HCT116 (cell line): ENCODE data around the gene SERPINI1. TPM values are rescaled to one million over a fixed set of nuclear protein-coding genes. Genes with fewer than 3 reads are reported as not detected.

ENCODE experiments used
- ATAC-seq: fragments of 200-7000 bp; cut with Tn5 transposase; 2 replicates; pipeline ENCODE4 v1.9.1; 2020; ENCODE audit warnings: mild to moderate bottlenecking, moderate library complexity
- BruUV-seq: library from RNA; stranded (reverse); fragments of 400-500 nt; replicated peaks from 2 replicates; lab custom pipeline; 2021; lab: Mats Ljungman, UMichigan
- CTCF ChIA-PET: fragments of 300-600 bp; sonication (Branson Sonifier 250); formaldehyde crosslinking; loops from one replicate; lab custom pipeline; 2021; ENCODE audit warnings: antibody characterized with exemption; lab: Charles Lee
- POLR2A ChIA-PET: fragments of 300-600, 350-600 bp; sonication (Branson Sonifier 250); formaldehyde crosslinking; loops from one replicate; lab custom pipeline; 2021; ENCODE audit warnings: antibody characterized with exemption; lab: Charles Lee
- RAD21 ChIA-PET, 2 experiments: fragments of 300-600 bp; sonication (Branson Sonifier 250); formaldehyde crosslinking; loops; one replicate each; lab custom pipeline; 2023; ENCODE audit warnings: low total read pairs in 2 of 2; ENCODE audit not compliant: uncharacterized antibody in 2 of 2, unreplicated experiment in 2 of 2, low non-redundant PET in 1 of 2; lab: Charles Lee
- DNase-seq: peaks from one replicate; pipeline ENCODE4 v3.0.0-alpha.2; 2010; ENCODE audit warnings: low read depth, low spot score
- H2AFZ ChIP-seq: fragments of 200-600 bp; shearing (Covaris generic), sonication (generic); 2 replicates; pipeline ENCODE4 v1.6.1; 2017; ENCODE audit warnings: low read depth, mixed run types, mixed read lengths, antibody characterized with exemption, low read length; ENCODE audit not compliant: poor library complexity, severe bottlenecking
- H3K27ac ChIP-seq: 2 replicates; pipeline ENCODE4 v1.5.1; 2012; ENCODE audit warnings: low read depth, low read length
- H3K27me3 ChIP-seq: fragments of 200-600 bp; sonication (generic); 2 replicates; pipeline ENCODE4 v1.6.1; 2016; ENCODE audit warnings: mixed run types, low read length, mixed read lengths; ENCODE audit not compliant: insufficient read depth
- H3K36me3 ChIP-seq, 2 experiments: fragments of 200-500 bp in 1 of 2; fragments of 200-600 bp in 1 of 2; sonication (Bioruptor generic) in 1 of 2; sonication (generic) in 1 of 2; 2 replicates each; pipeline versions ENCODE4 v1.5.1 to v1.6.1; 2014 to 2016; ENCODE audit warnings: low read length in 2 of 2, inconsistent platforms in 1 of 2, mixed read lengths in 1 of 2, mixed run types in 1 of 2; ENCODE audit not compliant: insufficient read depth in 2 of 2, control insufficient read depth in 1 of 2
- H3K4me1 ChIP-seq, 2 experiments: fragments of 200-600 bp in 1 of 2; sonication (generic) in 1 of 2; 2 replicates each; pipeline versions ENCODE4 v1.5.1 to v1.6.1; 2012 to 2017; ENCODE audit warnings: low read length in 2 of 2, inconsistent platforms in 1 of 2, mild to moderate bottlenecking in 1 of 2, mixed read lengths in 1 of 2, mixed run types in 1 of 2, moderate library complexity in 1 of 2; ENCODE audit not compliant: insufficient read depth in 2 of 2, control insufficient read depth in 1 of 2
- H3K4me2 ChIP-seq: fragments of 200-600 bp; sonication (generic); 2 replicates; pipeline ENCODE4 v1.6.1; 2017; ENCODE audit warnings: mixed run types, low read length, mixed read lengths
- H3K4me3 ChIP-seq, 2 experiments: fragments of 200-600 bp in 1 of 2; sonication (generic) in 1 of 2; replicated peaks in 1 of 2; 2 replicates each; pipeline ENCODE4 v1.5.1; 2011 to 2016; ENCODE audit warnings: low read length in 2 of 2, control low read depth in 1 of 2, low read depth in 1 of 2, mild to moderate bottlenecking in 1 of 2, mixed read lengths in 1 of 2, mixed run types in 1 of 2
- H3K79me2 ChIP-seq: fragments of 200-600 bp; sonication (generic); 2 replicates; pipeline ENCODE4 v1.6.1; 2017; ENCODE audit warnings: mild to moderate bottlenecking, mixed run types, low read length, moderate library complexity, mixed read lengths; ENCODE audit not compliant: insufficient read depth
- H3K9ac ChIP-seq: fragments of 200-600 bp; sonication (generic); 2 replicates; pipeline ENCODE4 v1.6.1; 2016; ENCODE audit warnings: low read length, mixed read lengths
- H3K9me2 ChIP-seq: fragments of 200-600 bp; sonication (generic), shearing (Covaris generic); 2 replicates; pipeline ENCODE4 v1.6.1; 2017; ENCODE audit warnings: mixed run types, mild to moderate bottlenecking, moderate library complexity; ENCODE audit not compliant: insufficient read depth
- H3K9me3 ChIP-seq, 2 experiments: fragments of 200-500 bp in 1 of 2; fragments of 200-600 bp in 1 of 2; sonication (Bioruptor generic) in 1 of 2; sonication (generic) in 1 of 2; 2 replicates each; pipeline ENCODE4 v1.6.1; 2014 to 2017; ENCODE audit warnings: low read length in 2 of 2, mixed read lengths in 2 of 2, inconsistent platforms in 1 of 2, low read depth in 1 of 2, mild to moderate bottlenecking in 1 of 2, mixed run types in 1 of 2, moderate library complexity in 1 of 2; ENCODE audit not compliant: control insufficient read depth in 1 of 2, insufficient read depth in 1 of 2
- H4K20me1 ChIP-seq: fragments of 200-600 bp; sonication (generic), shearing (Covaris generic); 2 replicates; pipeline ENCODE4 v1.6.1; 2017; ENCODE audit warnings: mixed run types, mild to moderate bottlenecking, moderate library complexity; ENCODE audit not compliant: insufficient read depth
- ATF3 ChIP-seq: IDR thresholded peaks from 2 replicates; pipeline ENCODE4 v1.6.1; 2012
- CBX3 ChIP-seq: IDR thresholded peaks from 2 replicates; pipeline ENCODE4 v1.6.1; 2012; ENCODE audit warnings: low read depth
- CEBPB ChIP-seq: IDR thresholded peaks from 2 replicates; pipeline ENCODE4 v1.6.1; 2012; ENCODE audit warnings: low read depth
- CTCF ChIP-seq, 3 experiments: fragments of 200-600 bp in 1 of 3; sonication (generic) in 1 of 3; IDR thresholded peaks in 2 of 3; conservative IDR thresholded peaks in 1 of 3; 2 replicates each; pipeline ENCODE4 v1.5.1; 2012 to 2017; ENCODE audit warnings: low read depth in 2 of 3, low read length in 2 of 3, antibody characterized with exemption in 1 of 3, borderline replicate concordance in 1 of 3, control low read depth in 1 of 3, mild to moderate bottlenecking in 1 of 3, mixed read lengths in 1 of 3, mixed run types in 1 of 3, moderate library complexity in 1 of 3; ENCODE audit not compliant: insufficient read depth in 1 of 3
- EGR1 ChIP-seq: IDR thresholded peaks from 2 replicates; pipeline ENCODE4 v1.6.1; 2012; ENCODE audit warnings: low read depth
- ELF1 ChIP-seq: IDR thresholded peaks from 2 replicates; pipeline ENCODE4 v1.6.1; 2012; ENCODE audit warnings: low read depth, borderline replicate concordance
- EZH2phosphoT487 ChIP-seq: fragments of 200-600 bp; IDR thresholded peaks from 2 replicates; pipeline ENCODE4 v1.6.1; 2018; ENCODE audit warnings: antibody characterized with exemption, borderline replicate concordance
- JUND ChIP-seq: IDR thresholded peaks from 2 replicates; pipeline ENCODE4 v1.6.1; 2012
- MAX ChIP-seq: IDR thresholded peaks from 2 replicates; pipeline ENCODE4 v1.6.1; 2012
- POLR2AphosphoS5 ChIP-seq: IDR thresholded peaks from 2 replicates; pipeline ENCODE4 v1.6.1; 2011; ENCODE audit warnings: mild to moderate bottlenecking, low read depth, low read length, moderate library complexity
- RAD21 ChIP-seq: IDR thresholded peaks from 2 replicates; pipeline ENCODE4 v1.6.1; 2012; ENCODE audit warnings: low read depth, mild to moderate bottlenecking
- SP1 ChIP-seq: IDR thresholded peaks from 2 replicates; pipeline ENCODE4 v1.6.1; 2012; ENCODE audit warnings: low read depth
- SRF ChIP-seq: IDR thresholded peaks from 2 replicates; pipeline ENCODE4 v1.6.1; 2012; ENCODE audit warnings: low read depth
- TCF7L2 ChIP-seq: IDR thresholded peaks from 2 replicates; pipeline ENCODE4 v1.7.0; 2011; ENCODE audit warnings: borderline replicate concordance, inconsistent platforms; ENCODE audit not compliant: insufficient read depth, insufficient read length; ENCODE audit errors: extremely low read depth
- YY1 ChIP-seq: IDR thresholded peaks from 2 replicates; pipeline ENCODE4 v1.6.1; 2011; ENCODE audit warnings: low read length, low read depth, moderate library complexity, mild to moderate bottlenecking; ENCODE audit not compliant: insufficient replicate concordance; ENCODE audit errors: extremely low read depth
- ZFX ChIP-seq: fragments of 450-650 bp; IDR thresholded peaks from 2 replicates; pipeline ENCODE4 v1.6.1; 2017
- ZNF274 ChIP-seq: fragments of 200-500 bp; sonication (Bioruptor generic); IDR thresholded peaks from 2 replicates; pipeline ENCODE4 v1.6.1; 2014; ENCODE audit warnings: mild to moderate bottlenecking, low read depth, low read length, inconsistent platforms
- intact Hi-C: fragments of 100-400 bp; cut with micrococcal nuclease; formaldehyde crosslinking; loops from 2 replicates; pipeline ENCODE4 v1.10.0; 2022
- total RNA-seq: library from RNA; stranded (reverse); gene quantifications from one replicate; pipeline ENCODE4 v1.2.1, GENCODE V29; 2021; ENCODE audit not compliant: unreplicated experiment
- TF ChIP-seq, protein P1 (sequence below): IDR thresholded peaks from 2 replicates; pipeline ENCODE4 v1.6.1; 2011; ENCODE audit warnings: mild to moderate bottlenecking, low read length, moderate library complexity; ENCODE audit not compliant: insufficient replicate concordance; ENCODE audit errors: extremely low read depth

SERPINI1 gene
- total RNA-seq, 1 experiment from 2014 or later: 6.5 TPM

GRCh38 chr3:167762296-167762695 is 26.8 kb downstream of the SERPINI1 start:
- no peaks in the 10 kb centered on the region for H3K79me2 ChIP-seq
- RAD21 ChIA-PET: no interaction called here
- no peaks in the 10 kb centered on the region for H3K9me2 ChIP-seq
- intact Hi-C loops: no loop called here
- no peak overlapping the region for H3K9ac ChIP-seq
- no peak overlapping the region for H3K4me3 ChIP-seq
- no peaks in the 10 kb centered on the region for H4K20me1 ChIP-seq
- no peak for TF ChIP-seq MAX
- TF ChIP-seq JUND: no peak
- no peak for TF ChIP-seq ZNF274
- TF ChIP-seq SRF: no peak
- TF ChIP-seq CEBPB: no peak
- TF ChIP-seq, protein P1, sequence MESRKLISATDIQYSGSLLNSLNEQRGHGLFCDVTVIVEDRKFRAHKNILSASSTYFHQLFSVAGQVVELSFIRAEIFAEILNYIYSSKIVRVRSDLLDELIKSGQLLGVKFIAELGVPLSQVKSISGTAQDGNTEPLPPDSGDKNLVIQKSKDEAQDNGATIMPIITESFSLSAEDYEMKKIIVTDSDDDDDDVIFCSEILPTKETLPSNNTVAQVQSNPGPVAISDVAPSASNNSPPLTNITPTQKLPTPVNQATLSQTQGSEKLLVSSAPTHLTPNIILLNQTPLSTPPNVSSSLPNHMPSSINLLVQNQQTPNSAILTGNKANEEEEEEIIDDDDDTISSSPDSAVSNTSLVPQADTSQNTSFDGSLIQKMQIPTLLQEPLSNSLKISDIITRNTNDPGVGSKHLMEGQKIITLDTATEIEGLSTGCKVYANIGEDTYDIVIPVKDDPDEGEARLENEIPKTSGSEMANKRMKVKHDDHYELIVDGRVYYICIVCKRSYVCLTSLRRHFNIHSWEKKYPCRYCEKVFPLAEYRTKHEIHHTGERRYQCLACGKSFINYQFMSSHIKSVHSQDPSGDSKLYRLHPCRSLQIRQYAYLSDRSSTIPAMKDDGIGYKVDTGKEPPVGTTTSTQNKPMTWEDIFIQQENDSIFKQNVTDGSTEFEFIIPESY: no peak
- TF ChIP-seq ZFX: no peak
- no peak for TF ChIP-seq POLR2AphosphoS5
- no peak for TF ChIP-seq EGR1
- no peak for TF ChIP-seq CTCF (IDR thresholded peaks at IDR 0.05 in 2 of 3, conservative IDR thresholded peaks at IDR 0.05 in 1 of 3; ENCODE audit: borderline replicate concordance in 1 of 3, insufficient read depth in 1 of 3, low read depth in 2 of 3, low read length in 2 of 3)
- no peak for TF ChIP-seq EZH2phosphoT487
- no peak for TF ChIP-seq RAD21
- no peak for TF ChIP-seq YY1
- TF ChIP-seq CBX3: no peak
- no peak for TF ChIP-seq SP1
- TF ChIP-seq ELF1: no peak
- no peak for TF ChIP-seq TCF7L2
- TF ChIP-seq ATF3: no peak
- H3K27ac ChIP-seq: no peak overlapping the region
- BruUV-seq: no TSS peak
- no peak overlapping the region for H2AFZ ChIP-seq
- no peaks in the 10 kb centered on the region for H3K4me1 ChIP-seq
- H3K9me3 ChIP-seq: no peaks in the 10 kb centered on the region
- H3K36me3 ChIP-seq: no peaks in the 10 kb centered on the region
- POLR2A ChIA-PET: no interaction called here
- H3K27me3 ChIP-seq: no peaks in the 10 kb centered on the region
- ATAC-seq: no peak
- H3K4me2 ChIP-seq: no peak overlapping the region
- CTCF ChIA-PET: no interaction called here
- DNase-seq: no peak
